ENCODE results near the gene RPL4.

DNA sequence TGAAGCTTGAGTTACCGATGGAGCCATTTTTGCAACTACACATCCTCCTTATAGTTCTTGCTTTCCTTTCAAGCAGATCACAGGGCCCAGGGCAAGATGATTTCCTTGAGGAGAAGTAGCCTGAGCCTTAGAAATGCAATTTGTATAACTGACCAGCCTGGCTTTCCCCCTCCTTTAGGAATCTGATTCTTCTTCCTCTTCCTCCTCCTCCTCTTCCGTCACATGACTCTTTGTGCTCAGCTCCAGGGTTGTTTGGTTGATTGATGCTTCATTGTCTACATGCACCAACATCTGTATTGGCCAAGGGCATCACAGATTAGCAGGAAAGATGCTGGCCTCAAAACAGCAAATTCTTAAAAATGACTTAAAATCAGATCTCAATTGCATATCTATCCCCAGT lies 10.4 kb downstream of the RPL4 start:
- TF ChIP-seq, protein P1, sequence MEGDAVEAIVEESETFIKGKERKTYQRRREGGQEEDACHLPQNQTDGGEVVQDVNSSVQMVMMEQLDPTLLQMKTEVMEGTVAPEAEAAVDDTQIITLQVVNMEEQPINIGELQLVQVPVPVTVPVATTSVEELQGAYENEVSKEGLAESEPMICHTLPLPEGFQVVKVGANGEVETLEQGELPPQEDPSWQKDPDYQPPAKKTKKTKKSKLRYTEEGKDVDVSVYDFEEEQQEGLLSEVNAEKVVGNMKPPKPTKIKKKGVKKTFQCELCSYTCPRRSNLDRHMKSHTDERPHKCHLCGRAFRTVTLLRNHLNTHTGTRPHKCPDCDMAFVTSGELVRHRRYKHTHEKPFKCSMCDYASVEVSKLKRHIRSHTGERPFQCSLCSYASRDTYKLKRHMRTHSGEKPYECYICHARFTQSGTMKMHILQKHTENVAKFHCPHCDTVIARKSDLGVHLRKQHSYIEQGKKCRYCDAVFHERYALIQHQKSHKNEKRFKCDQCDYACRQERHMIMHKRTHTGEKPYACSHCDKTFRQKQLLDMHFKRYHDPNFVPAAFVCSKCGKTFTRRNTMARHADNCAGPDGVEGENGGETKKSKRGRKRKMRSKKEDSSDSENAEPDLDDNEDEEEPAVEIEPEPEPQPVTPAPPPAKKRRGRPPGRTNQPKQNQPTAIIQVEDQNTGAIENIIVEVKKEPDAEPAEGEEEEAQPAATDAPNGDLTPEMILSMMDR (IDR thresholded peaks at IDR 0.05) = no peak
- no peak for TF ChIP-seq CREB1 (CRISPR knock-in tag; IDR thresholded peaks at IDR 0.05)
- TF ChIP-seq, protein P2, sequence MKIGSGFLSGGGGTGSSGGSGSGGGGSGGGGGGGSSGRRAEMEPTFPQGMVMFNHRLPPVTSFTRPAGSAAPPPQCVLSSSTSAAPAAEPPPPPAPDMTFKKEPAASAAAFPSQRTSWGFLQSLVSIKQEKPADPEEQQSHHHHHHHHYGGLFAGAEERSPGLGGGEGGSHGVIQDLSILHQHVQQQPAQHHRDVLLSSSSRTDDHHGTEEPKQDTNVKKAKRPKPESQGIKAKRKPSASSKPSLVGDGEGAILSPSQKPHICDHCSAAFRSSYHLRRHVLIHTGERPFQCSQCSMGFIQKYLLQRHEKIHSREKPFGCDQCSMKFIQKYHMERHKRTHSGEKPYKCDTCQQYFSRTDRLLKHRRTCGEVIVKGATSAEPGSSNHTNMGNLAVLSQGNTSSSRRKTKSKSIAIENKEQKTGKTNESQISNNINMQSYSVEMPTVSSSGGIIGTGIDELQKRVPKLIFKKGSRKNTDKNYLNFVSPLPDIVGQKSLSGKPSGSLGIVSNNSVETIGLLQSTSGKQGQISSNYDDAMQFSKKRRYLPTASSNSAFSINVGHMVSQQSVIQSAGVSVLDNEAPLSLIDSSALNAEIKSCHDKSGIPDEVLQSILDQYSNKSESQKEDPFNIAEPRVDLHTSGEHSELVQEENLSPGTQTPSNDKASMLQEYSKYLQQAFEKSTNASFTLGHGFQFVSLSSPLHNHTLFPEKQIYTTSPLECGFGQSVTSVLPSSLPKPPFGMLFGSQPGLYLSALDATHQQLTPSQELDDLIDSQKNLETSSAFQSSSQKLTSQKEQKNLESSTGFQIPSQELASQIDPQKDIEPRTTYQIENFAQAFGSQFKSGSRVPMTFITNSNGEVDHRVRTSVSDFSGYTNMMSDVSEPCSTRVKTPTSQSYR (CRISPR knock-in tag; IDR thresholded peaks at IDR 0.05) = no peak
- TF ChIP-seq CBFB (CRISPR knock-in tag; IDR thresholded peaks at IDR 0.05; ENCODE audit: low read depth) = no peak
- TF ChIP-seq, protein P3, sequence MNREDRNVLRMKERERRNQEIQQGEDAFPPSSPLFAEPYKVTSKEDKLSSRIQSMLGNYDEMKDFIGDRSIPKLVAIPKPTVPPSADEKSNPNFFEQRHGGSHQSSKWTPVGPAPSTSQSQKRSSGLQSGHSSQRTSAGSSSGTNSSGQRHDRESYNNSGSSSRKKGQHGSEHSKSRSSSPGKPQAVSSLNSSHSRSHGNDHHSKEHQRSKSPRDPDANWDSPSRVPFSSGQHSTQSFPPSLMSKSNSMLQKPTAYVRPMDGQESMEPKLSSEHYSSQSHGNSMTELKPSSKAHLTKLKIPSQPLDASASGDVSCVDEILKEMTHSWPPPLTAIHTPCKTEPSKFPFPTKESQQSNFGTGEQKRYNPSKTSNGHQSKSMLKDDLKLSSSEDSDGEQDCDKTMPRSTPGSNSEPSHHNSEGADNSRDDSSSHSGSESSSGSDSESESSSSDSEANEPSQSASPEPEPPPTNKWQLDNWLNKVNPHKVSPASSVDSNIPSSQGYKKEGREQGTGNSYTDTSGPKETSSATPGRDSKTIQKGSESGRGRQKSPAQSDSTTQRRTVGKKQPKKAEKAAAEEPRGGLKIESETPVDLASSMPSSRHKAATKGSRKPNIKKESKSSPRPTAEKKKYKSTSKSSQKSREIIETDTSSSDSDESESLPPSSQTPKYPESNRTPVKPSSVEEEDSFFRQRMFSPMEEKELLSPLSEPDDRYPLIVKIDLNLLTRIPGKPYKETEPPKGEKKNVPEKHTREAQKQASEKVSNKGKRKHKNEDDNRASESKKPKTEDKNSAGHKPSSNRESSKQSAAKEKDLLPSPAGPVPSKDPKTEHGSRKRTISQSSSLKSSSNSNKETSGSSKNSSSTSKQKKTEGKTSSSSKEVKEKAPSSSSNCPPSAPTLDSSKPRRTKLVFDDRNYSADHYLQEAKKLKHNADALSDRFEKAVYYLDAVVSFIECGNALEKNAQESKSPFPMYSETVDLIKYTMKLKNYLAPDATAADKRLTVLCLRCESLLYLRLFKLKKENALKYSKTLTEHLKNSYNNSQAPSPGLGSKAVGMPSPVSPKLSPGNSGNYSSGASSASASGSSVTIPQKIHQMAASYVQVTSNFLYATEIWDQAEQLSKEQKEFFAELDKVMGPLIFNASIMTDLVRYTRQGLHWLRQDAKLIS (CRISPR knock-in tag; IDR thresholded peaks at IDR 0.05; ENCODE audit: borderline replicate concordance) = no peak
- no peak for TF ChIP-seq ETV6 (CRISPR knock-in tag; IDR thresholded peaks at IDR 0.05)
